KMS-11 (cell line): ENCODE results near the gene PIGV.

Experiments used
- H2AFZ ChIP-seq: fragments of 200-600 bp; sonication (generic); 2 replicates; pipeline ENCODE4 v1.6.1; 2016; ENCODE audit warnings: antibody characterized with exemption, mixed run types, low read depth
- H3K27ac ChIP-seq: fragments of 200-600 bp; sonication (generic); 2 replicates; pipeline ENCODE4 v1.6.1; 2016; ENCODE audit warnings: mild to moderate bottlenecking, mixed run types
- H3K27me3 ChIP-seq: fragments of 200-600 bp; sonication (generic); 2 replicates; pipeline ENCODE4 v1.6.1; 2017; ENCODE audit warnings: mild to moderate bottlenecking, low read depth, mixed run types, moderate library complexity; ENCODE audit not compliant: insufficient read depth
- H3K36me3 ChIP-seq: fragments of 200-600 bp; sonication (generic); 2 replicates; pipeline ENCODE4 v1.6.1; 2017; ENCODE audit warnings: mild to moderate bottlenecking, mixed run types; ENCODE audit not compliant: insufficient read depth
- H3K4me1 ChIP-seq: fragments of 200-600 bp; sonication (generic); 2 replicates; pipeline ENCODE4 v1.6.1; 2016; ENCODE audit warnings: mild to moderate bottlenecking, low read depth, mixed run types; ENCODE audit not compliant: poor library complexity, severe bottlenecking
- H3K4me2 ChIP-seq: fragments of 200-600 bp; sonication (generic); 2 replicates; pipeline ENCODE4 v1.7.0; 2016; ENCODE audit warnings: mild to moderate bottlenecking, mixed run types
- H3K4me3 ChIP-seq: fragments of 200-600 bp; sonication (generic); IDR thresholded peaks from 2 replicates; pipeline ENCODE4 v1.6.1; 2017; ENCODE audit warnings: low read depth, low read length, mixed read lengths; ENCODE audit not compliant: insufficient read depth
- H3K79me2 ChIP-seq: fragments of 200-600 bp; sonication (generic); 2 replicates; pipeline ENCODE4 v1.6.1; 2016; ENCODE audit warnings: low read depth, mixed run types; ENCODE audit not compliant: insufficient read depth
- H3K9ac ChIP-seq: fragments of 200-600 bp; sonication (generic); 2 replicates; pipeline ENCODE4 v1.6.1; 2016; ENCODE audit warnings: mild to moderate bottlenecking, mixed run types
- H4K20me1 ChIP-seq: fragments of 200-600 bp; sonication (generic); 2 replicates; pipeline ENCODE4 v1.6.1; 2016; ENCODE audit warnings: mild to moderate bottlenecking, mixed run types; ENCODE audit not compliant: insufficient read depth
- CTCF ChIP-seq: fragments of 200-600 bp; sonication (generic); conservative IDR thresholded peaks from 2 replicates; pipeline ENCODE4 v1.6.1; 2017; ENCODE audit warnings: low read depth, mild to moderate bottlenecking, antibody characterized with exemption, low read length, moderate library complexity, mixed read lengths

Gene PIGV

GRCh38 chr1:26754086-26754874 lies 33.5 kb upstream of the PIGV start:
- Histone ChIP-seq H3K4me2 (no peak overlapping the region), H3K79me2 (peaks cover 66% of the 10 kb centered on the region), H3K36me3 (peaks cover 3% of the 10 kb centered on the region; the same call in 1 of the 2 replicates), H3K4me1 (peaks cover 5% of the 10 kb centered on the region), H2AFZ (no peak overlapping the region), H3K27me3 (no peaks in the 10 kb centered on the region), H4K20me1 (peaks cover 4% of the 10 kb centered on the region; the same call in 1 of the 2 replicates), H3K9ac (no peak overlapping the region), H3K4me3 (no peak overlapping the region), H3K27ac (no peak overlapping the region)
- no peak for TF ChIP-seq CTCF

GRCh38 chr1:26758358-26758757 lies 29.4 kb upstream of the PIGV start:
- Histone ChIP-seq H3K27ac (no peak overlapping the region), H3K79me2 (peaks cover 46% of the 10 kb centered on the region; the same call in 1 of the 2 replicates), H2AFZ (no peak overlapping the region), H3K36me3 (peaks cover 11% of the 10 kb centered on the region; the same call in 1 of the 2 replicates), H3K4me1 (peaks cover 2% of the 10 kb centered on the region), H3K27me3 (no peaks in the 10 kb centered on the region), H3K9ac (no peak overlapping the region), H4K20me1 (no peaks in the 10 kb centered on the region), H3K4me2 (no peak overlapping the region), H3K4me3 (no peak overlapping the region)
- no peak for TF ChIP-seq CTCF

GRCh38 chr1:26759531-26759930 lies 28.2 kb upstream of the PIGV start:
- TF ChIP-seq CTCF, result no peak
- peaks cover 8% of the 10 kb centered on the region; the same call in 1 of the 2 replicates for H3K36me3 ChIP-seq
- H4K20me1 ChIP-seq, result no peaks in the 10 kb centered on the region
- peaks cover 35% of the 10 kb centered on the region; the same call in 1 of the 2 replicates for H3K79me2 ChIP-seq
- no peaks in the 10 kb centered on the region for H3K4me1 ChIP-seq
- no peak overlapping the region for H3K27ac ChIP-seq
- H3K9ac ChIP-seq, result no peak overlapping the region
- H2AFZ ChIP-seq, result no peak overlapping the region
- no peak overlapping the region for H3K4me3 ChIP-seq
- H3K4me2 ChIP-seq, result no peak overlapping the region
- H3K27me3 ChIP-seq, result no peaks in the 10 kb centered on the region

- H3K79me2 ChIP-seq, result peaks cover 26% of the 10 kb centered on the region; the same call in 1 of the 2 replicates
- H3K27ac ChIP-seq, result no peak overlapping the region
Measured at GRCh38 chr1:26761217-26761616, 26.5 kb upstream of the PIGV start.

More at GRCh38 chr1:26761217-26761616, 26.5 kb upstream of the PIGV start:
- no peaks in the 10 kb centered on the region for H3K4me1 ChIP-seq
- no peaks in the 10 kb centered on the region for H3K27me3 ChIP-seq
- H3K36me3 ChIP-seq, result peaks cover 12% of the 10 kb centered on the region; the same call in 1 of the 2 replicates
- TF ChIP-seq CTCF, result no peak
- no peak overlapping the region for H3K9ac ChIP-seq
- no peaks in the 10 kb centered on the region for H4K20me1 ChIP-seq
- H3K4me3 ChIP-seq, result no peak overlapping the region
- H3K4me2 ChIP-seq, result no peak overlapping the region
- H2AFZ ChIP-seq, result no peak overlapping the region
